ENCODE data around the gene CD2BP2.
"Not testable (repeated sequence)": the region's sequence is repeated elsewhere in the genome, so short reads cannot be mapped to it uniquely, and the experiment has no call there.

- not testable (repeated sequence) for TF ChIP-seq CTCF (IDR thresholded peaks at IDR 0.05; ENCODE audit: insufficient read depth, low read depth, low read length); EZH2 (IDR thresholded peaks at IDR 0.05; ENCODE audit: insufficient read depth, low read length)
Measured at GRCh38 chr16:30338715-30339114, 16.4 kb downstream of the CD2BP2 start.
